GM10266 (cell line): ENCODE results near the gene MRPL55.

Experiments
- DNase-seq: peaks from one replicate; pipeline ENCODE4 v3.0.0; 2012; ENCODE audit errors: extremely low spot score
- CTCF ChIP-seq: IDR thresholded peaks from 2 replicates; pipeline ENCODE4 v1.5.1; 2012; ENCODE audit warnings: mild to moderate bottlenecking, low read depth; ENCODE audit not compliant: control insufficient read depth, insufficient read depth; ENCODE audit errors: missing control alignments

MRPL55 gene

GRCh38 chr1:228154670-228155571, 45.8 kb upstream of the MRPL55 start:
- DNase-seq, result no peak
- no peak for TF ChIP-seq CTCF

- TF ChIP-seq CTCF, result no peak
- DNase-seq, result no peak
Measured at GRCh38 chr1:228154021-228154669, 45.0 kb upstream of the MRPL55 start.

GRCh38 chr1:228152918-228153258, 43.8 kb upstream of the MRPL55 start:
- no peak for TF ChIP-seq CTCF
- DNase-seq, result no peak

- no peak for TF ChIP-seq CTCF
- DNase-seq, result no peak
Measured at GRCh38 chr1:228152097-228152917, 43.2 kb upstream of the MRPL55 start.

- no peak for TF ChIP-seq CTCF
- DNase-seq, result no peak
Measured at GRCh38 chr1:228151180-228151925, 42.3 kb upstream of the MRPL55 start.

- TF ChIP-seq CTCF, result no peak
- DNase-seq, result no peak
Measured at GRCh38 chr1:228150461-228151179, 41.5 kb upstream of the MRPL55 start.
